ENCODE data around the gene MMP8.
"Not testable (repeated sequence)": the region's sequence is repeated elsewhere in the genome, so short reads cannot be mapped to it uniquely, and the experiment has no call there.

Gene MMP8, protein sequence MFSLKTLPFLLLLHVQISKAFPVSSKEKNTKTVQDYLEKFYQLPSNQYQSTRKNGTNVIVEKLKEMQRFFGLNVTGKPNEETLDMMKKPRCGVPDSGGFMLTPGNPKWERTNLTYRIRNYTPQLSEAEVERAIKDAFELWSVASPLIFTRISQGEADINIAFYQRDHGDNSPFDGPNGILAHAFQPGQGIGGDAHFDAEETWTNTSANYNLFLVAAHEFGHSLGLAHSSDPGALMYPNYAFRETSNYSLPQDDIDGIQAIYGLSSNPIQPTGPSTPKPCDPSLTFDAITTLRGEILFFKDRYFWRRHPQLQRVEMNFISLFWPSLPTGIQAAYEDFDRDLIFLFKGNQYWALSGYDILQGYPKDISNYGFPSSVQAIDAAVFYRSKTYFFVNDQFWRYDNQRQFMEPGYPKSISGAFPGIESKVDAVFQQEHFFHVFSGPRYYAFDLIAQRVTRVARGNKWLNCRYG

DNA sequence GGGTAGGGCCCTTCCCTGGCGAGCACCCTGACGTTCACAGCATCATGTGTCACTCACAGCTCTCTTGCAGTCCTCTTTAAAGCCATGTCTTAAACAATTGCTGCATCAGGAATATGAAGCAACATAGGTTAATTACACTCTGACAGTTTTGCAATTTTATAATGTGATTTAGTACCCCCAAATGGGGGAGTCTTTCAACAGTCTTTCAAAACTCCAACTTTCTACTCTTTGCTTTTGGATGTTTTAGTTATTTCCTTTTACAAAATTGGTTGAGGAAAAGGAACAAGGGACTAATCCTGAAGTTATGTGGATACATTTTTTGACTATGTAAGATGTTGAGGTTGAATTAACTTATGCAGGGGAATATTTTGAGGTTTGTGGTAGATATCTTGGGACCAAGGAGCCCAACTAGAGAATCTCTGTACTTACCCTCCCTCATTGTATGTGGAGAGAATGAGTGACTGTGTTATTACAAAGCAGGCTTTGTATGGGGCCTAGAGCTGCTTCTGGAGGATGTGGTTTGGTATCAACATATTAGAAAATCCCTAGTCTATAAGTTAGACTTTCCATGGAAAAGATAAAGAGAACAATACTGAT lies at the start of gene MMP8:
TSS of gene MMP8 (minus strand) at position 51 of the 597 bp plus-strand sequence. CDS start 99 bp downstream, outside the sequence.
- no peak for DNase-seq

GRCh38 chr11:102773386-102773785 lies 48.6 kb upstream of the MMP8 start:
- DNase-seq: no peak

DNA sequence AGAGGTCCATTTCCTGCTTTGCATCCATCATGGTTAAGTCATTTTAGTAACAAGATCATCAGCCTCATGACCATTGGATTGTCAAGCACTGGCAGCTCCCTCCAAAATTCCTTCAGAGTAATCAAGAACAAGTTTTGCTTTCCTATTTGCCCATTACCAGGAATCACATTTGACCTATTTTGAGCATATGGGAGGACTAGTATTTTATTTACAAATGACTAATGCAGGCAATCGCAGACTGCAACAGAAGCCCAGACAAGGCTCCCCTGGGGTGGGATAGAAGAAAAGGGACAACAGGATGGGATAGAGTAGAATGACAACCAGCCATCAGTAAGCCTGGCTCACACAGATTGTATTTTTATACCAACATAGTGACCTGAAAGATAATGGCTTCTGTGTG lies 46.6 kb upstream of the MMP8 start:
- no peak for DNase-seq

DNA sequence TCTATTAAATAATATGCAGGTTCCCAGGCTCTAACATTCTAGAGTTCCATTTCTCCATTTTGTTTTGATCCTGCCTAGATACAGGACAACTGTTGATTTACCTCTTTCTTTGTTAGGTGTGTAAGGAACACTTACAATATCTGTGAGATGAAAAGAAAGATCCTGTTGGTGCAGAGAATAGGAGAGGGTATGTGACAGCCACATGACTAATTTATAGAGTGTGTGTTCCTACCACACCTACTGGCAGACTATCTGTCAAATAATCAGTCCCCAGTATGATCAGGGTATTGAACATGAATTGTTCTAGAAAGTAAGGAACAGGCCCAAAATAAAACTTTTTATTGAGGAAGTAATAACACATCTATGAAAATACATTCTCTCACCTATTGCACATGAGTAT lies 45.4 kb upstream of the MMP8 start:
- DNase-seq: no peak

DNA sequence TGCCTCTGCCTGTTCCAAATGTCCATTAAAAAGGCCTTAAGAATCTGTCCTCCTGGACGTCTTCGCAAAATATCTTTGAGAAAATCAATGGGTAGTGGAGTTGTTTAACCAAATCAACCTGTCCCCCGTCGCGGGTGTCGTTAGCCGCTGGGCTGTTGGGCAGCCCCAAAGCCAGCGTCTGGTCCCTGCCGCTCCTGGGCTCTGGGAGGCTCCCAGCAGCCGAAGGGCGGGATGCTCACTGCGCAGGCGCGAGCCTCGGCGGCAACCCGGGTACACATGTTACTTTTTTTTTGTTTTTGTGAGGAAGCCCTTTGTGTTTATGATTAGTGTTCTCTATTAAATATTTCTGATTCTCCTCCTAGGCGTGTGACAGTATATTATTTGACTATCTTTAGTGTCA lies 43.0 kb upstream of the MMP8 start:
- DNase-seq: no peak

GRCh38 chr11:102763440-102763839 lies 38.7 kb upstream of the MMP8 start:
- no peak for DNase-seq

- no peak for DNase-seq
Measured at GRCh38 chr11:102762361-102762767, 37.6 kb upstream of the MMP8 start.

DNA sequence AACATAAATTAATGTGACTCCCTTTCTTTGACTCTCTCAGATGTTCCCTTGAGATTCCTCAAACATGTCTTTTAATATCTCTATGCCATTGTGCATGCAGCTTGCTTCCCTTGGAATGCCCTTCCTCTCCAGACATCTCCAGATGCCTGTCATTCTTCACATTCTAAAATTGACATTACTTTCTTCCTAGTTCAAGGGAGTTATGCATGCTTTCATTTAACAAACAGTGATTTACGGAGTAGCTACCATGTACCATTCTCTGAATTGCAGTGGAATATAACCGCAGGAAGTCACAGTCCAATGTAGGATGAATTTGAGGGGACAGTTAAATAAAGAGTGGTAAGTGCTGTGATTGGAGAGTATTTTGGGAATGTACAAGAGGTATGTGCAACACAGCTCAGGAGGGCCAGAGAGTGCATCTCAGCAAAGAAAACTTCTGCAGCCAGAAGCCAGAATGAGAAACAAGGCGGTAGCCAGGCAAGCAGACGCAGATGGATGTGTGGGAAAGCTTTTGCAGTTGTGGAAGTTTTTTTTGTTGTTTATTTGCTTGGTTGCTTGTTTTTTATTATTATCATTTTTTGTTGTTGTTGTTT lies 37.0 kb upstream of the MMP8 start:
- DNase-seq: no peak

DNA sequence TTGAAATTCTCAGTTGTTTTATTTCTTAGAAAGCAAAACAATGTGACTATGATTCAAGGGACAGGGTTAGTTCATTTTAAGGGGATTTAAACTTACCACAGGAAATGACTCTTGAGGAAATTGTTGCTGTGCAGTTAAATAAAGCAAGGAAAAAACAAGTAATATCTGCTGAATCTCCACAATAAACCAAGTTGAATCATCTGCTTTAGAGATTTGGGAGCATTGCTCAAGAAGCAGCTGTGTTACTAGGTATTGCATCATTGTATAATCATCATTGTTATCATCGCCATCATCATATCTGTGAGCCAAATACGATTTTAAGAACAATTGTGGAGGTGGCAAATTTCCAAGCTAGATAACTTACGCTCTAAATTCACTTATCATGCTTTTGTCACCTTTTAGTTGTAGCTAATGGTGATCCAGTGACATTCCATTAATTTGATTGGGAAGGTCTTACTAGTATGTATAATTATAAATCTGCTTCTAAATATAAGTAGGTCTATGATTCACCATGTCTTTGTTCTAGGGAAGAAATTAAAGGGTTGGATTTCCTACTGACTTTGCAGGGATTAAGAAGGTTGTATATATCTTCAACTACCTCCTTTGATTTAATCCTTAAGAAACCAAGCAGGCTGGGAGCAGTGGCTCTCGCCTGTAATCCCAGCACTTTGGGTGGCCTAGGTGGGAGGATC lies 35.7 kb upstream of the MMP8 start:
- DNase-seq: no peak

- DNase-seq: no peak
Measured at GRCh38 chr11:102757823-102758549, 33.2 kb upstream of the MMP8 start.

DNA sequence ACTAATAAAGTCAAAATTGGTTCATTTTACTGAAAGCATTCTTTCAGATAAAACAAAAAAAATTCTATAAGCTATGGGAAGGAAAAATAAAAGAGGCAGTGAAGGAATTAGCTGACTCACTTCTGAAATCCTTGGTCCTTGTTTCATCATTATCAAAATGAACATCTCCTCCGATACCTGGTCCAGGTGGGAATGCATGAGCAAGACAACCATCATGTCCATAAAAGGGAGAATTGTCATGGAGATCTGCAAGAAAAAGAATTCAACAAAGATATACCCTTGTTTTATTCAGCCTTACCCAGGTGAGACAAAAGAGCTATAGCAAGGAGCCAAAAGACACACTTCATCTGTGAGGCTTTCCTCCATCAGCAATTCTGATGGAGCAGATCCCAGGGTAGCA lies 28.5 kb upstream of the MMP8 start:
- no peak for DNase-seq

DNA sequence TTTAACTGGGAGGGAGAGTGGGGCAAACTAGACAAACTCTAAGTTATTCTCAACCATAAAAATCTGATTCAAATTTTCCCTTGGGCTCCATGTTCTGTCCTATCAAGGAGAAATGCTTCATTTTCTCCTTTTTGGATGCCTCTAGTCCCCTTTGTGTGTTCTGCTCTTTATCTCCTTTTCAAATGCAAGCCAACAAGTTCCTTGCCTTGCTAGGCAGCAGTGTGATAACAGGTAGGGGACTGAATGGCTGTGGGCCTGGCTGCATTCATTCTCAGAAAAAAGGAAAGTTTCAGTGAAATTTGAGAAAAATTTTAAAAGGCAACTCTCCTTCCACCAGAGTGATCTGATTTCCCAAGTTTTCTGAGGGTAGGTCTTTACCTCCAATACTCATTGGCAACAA lies 26.9 kb upstream of the MMP8 start:
- no peak for DNase-seq

- DNase-seq: no peak
Measured at GRCh38 chr11:102749101-102749722, 24.5 kb upstream of the MMP8 start.

DNA sequence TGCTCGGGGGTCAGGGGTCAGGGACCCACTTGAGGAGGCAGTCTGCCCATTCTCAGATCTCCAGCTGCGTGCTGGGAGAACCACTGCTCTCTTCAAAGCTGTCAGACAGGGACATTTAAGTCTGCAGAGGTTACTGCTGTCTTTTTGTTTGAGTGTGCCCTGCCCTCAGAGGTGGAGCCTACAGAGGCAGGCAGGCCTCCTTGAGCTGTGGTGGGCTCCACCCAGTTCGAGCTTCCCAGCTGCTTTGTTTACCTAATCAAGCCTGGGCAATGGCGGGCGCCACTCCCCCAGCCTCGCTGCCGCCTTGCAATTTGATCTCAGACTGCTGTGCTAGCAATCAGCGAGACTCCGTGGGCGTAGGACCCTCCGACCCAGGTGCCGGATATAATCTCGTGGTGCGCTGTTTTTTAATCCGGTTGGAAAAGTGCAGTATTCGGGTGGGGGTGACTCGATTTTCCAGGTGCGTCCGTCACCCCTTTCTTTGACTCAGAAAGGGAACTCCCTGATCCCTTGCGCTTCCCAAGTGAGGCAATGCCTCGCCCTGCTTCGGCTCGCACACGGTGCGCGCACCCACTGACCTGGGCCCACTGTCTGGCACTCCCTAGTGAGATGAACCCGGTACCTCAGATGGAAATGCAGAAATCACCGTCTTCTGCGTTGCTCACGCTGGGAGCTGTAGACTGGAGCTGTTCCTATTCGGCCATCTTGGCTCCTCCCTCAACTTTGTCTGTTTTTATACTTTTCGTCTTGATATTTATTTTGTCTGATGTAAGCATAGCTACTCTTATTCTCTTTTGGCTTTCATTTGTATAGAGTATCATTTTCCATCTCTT lies 22.2 kb upstream of the MMP8 start:
- DNase-seq: not testable (repeated sequence)

DNA sequence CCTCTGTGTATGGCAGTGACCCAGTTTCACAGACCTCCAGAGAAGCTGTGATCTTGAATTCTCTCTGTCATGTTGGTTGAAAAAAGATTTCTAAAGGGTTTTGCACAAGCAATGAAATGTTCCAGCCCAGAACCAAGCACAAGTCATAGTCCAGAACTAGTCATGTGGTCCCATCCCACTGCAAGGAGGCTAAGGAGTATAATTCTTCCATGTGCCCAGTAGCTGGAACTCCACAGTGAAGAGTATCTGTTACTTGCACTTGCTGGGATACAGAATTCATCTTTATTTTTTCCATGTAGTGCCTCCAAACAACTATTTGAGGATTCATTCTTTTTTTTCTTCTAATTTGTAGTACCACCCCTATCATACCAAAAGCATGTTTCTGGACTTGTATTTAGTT lies 9.9 kb upstream of the MMP8 start:
- DNase-seq: no peak

DNA sequence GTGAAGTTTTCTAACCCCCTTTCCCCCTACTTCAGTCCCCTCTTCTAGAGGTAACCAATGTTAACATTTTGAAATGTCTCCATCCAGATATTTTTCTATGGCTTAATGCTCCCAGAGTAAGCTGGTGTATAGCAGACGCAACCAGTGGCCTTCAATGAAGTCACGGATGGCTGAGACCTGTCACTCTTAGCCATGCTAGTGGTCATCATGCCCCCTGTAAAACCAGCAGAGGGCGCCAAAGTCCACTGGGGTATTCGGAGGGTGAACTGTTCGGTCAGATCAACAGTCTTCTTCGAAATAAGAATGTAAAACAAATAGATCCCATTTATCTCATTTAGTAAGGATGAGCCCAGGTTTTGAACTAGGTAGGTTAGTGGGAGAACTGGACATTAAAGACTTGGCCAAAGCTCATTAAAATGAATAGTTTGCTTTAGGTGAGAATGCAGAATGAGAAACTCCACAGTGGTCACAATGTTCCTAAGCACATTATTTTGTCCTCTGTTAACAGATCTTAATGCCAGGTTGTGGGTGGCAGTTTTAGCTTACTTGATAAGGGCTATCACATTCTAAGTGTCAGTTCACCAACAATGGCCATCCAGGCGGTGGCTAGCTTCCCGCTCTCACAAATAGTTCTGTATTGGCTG lies 8.6 kb upstream of the MMP8 start:
- DNase-seq: peak; percentile 31

GRCh38 chr11:102730944-102731343 lies 6.2 kb upstream of the MMP8 start:
- DNase-seq: not testable (repeated sequence)

DNA sequence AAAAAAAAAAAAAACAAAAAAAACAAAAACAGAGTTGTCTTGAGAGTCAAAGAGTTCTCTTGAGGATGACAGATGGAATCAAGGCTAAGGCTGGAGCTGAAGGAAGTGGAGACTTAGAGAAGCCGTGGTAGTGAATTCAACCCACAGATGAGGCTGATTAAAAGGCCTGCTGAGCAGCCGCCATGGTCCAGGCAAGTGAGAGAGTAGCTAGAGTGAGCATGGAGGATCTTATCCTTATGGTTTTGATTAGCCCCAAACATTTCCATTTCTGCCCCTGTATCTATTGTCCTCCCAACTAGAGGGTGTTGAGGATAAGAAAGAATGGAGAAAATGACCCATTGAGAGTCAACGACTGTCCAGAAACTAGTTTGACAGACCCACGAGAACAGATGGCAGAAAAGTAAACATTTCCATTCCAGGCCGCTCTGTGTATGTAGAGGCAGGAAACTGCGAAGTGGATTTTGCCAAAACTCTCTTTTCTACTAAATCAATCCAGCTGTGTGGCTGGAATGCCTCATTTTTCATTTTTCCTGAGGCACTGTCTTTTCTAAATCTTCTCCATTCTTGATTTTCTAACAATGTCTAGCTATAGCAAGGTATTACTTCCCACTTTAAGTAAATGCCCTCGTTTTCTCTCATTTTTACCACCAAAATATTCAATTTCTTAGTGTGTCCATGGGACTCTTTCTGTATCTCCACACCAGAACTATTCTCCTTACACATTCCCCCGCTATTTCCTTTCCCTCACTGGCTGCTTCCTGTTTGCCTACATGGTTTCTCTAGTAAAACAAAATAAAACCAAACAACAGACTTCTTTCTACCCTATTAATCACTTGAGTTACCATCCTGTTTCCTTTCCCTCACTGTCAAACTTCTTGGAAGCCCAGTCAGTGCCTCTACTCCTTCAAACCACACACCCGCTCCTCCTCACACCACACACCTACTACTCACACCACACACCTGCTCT lies 5.4 kb upstream of the MMP8 start:
- no peak for DNase-seq

GRCh38 chr11:102727890-102728289 lies 3.1 kb upstream of the MMP8 start:
- DNase-seq: no peak

DNA sequence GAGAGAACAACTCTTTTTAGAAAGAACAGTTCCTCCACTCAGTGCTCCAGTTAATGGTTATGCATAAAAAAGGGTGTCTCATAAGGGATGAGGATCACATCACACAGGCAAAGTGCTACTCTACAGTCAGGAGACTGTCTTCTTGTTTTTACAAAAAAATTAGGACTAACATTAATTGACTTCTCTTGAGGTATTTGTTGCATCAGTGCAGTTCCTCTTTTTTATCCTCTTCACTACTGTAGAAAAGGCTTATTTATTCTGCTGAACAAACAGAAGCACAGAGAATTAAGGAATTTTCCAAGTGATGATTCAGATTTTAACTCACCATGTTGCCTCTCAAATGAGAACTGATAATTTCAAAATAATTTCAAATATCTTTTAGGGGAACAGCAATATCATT lies 1.9 kb downstream of the MMP8 start:
- no peak for DNase-seq

All from CD4-positive, alpha-beta T cell treated with Interleukin-15 for 1 hour (primary cell).